IMR-90 (cell line): ENCODE measurements around the gene FJX1. TPM values are rescaled to one million over a fixed set of nuclear protein-coding genes. Genes with fewer than 3 reads are reported as not detected.

Experiments
- ATAC-seq: fragments of 200-7000 bp; cut with Tn5 transposase; 2 replicates; pipeline ENCODE4 v1.9.1; 2020; ENCODE audit warnings: low read depth, mild to moderate bottlenecking, moderate library complexity
- BruUV-seq: library from RNA; stranded (reverse); fragments of 400-500 nt; replicated peaks from 2 replicates; lab custom pipeline; 2021; lab: Mats Ljungman, UMichigan
- CTCF ChIA-PET: fragments of 300-600 bp; formaldehyde crosslinking; extraction: SDS; loops from one replicate; lab custom pipeline; 2021; ENCODE audit warnings: antibody characterized with exemption; lab: Yijun Ruan, JAX
- POLR2A ChIA-PET: fragments of 300-600 bp; sonication (Branson Sonifier 250); formaldehyde crosslinking; loops from one replicate; lab custom pipeline; 2022; ENCODE audit warnings: antibody characterized with exemption; ENCODE audit not compliant: unreplicated experiment; lab: Charles Lee
- DNase-seq: peaks from one replicate; pipeline ENCODE4 v3.0.0; 2013
- H2AFZ ChIP-seq: replicated peaks from 2 replicates; pipeline ENCODE3; 2013; ENCODE audit warnings: low read length, mild to moderate bottlenecking; ENCODE audit not compliant: poor library complexity
- H2AK5ac ChIP-seq: 2 replicates; pipeline ENCODE4 v1.6.1; 2013; ENCODE audit warnings: low read depth, low read length, inconsistent platforms
- H2AK9ac ChIP-seq: replicated peaks from 2 replicates; pipeline ENCODE3; 2013; ENCODE audit warnings: mild to moderate bottlenecking, low read depth, low read length, moderate library complexity; ENCODE audit not compliant: poor library complexity
- H2BK120ac ChIP-seq: 2 replicates; pipeline ENCODE4 v1.6.1; 2013; ENCODE audit warnings: low read depth, low read length, inconsistent platforms
- H2BK15ac ChIP-seq: 3 replicates; pipeline ENCODE4 v1.6.1; 2013; ENCODE audit warnings: low read depth, low read length, inconsistent platforms
- H2BK20ac ChIP-seq: 2 replicates; pipeline ENCODE4 v1.6.1; 2013; ENCODE audit warnings: low read depth, mild to moderate bottlenecking, inconsistent platforms, low read length, moderate library complexity
- H2BK5ac ChIP-seq: 2 replicates; pipeline ENCODE4 v1.6.1; 2013; ENCODE audit warnings: mild to moderate bottlenecking, low read depth, low read length, inconsistent platforms; ENCODE audit not compliant: poor library complexity, severe bottlenecking
- H3K14ac ChIP-seq: replicated peaks from 2 replicates; pipeline ENCODE4 v1.6.1; 2013; ENCODE audit warnings: low read depth, low read length, inconsistent platforms
- H3K18ac ChIP-seq: 2 replicates; pipeline ENCODE4 v1.6.1; 2013; ENCODE audit warnings: low read depth, low read length, control low read depth
- H3K23ac ChIP-seq: 2 replicates; pipeline ENCODE4 v1.6.1; 2013; ENCODE audit warnings: low read depth, low read length, inconsistent platforms
- H3K27ac ChIP-seq: 2 replicates; pipeline ENCODE4 v1.5.1; 2013; ENCODE audit warnings: mild to moderate bottlenecking, control low read depth, low read length; ENCODE audit not compliant: insufficient read depth
- H3K27me3 ChIP-seq: 2 replicates; pipeline ENCODE4 v1.6.1; 2013; ENCODE audit warnings: low read length; ENCODE audit not compliant: control insufficient read depth, insufficient read depth
- H3K36me3 ChIP-seq: 2 replicates; pipeline ENCODE4 v1.6.1; 2013; ENCODE audit warnings: low read length, mixed read lengths; ENCODE audit not compliant: control insufficient read depth, insufficient read depth
- H3K4ac ChIP-seq: 2 replicates; pipeline ENCODE4 v1.6.1; 2013; ENCODE audit warnings: low read depth, low read length, inconsistent platforms
- H3K4me1 ChIP-seq: 2 replicates; pipeline ENCODE4 v1.6.1; 2013; ENCODE audit warnings: low read length, mixed read lengths; ENCODE audit not compliant: control insufficient read depth, insufficient read depth
- H3K4me2 ChIP-seq: 2 replicates; pipeline ENCODE4 v1.6.1; 2013; ENCODE audit warnings: low read depth, mild to moderate bottlenecking, control low read depth, low read length, moderate library complexity
- H3K4me3 ChIP-seq: 2 replicates; pipeline ENCODE4 v1.5.1; 2013; ENCODE audit warnings: low read depth, mild to moderate bottlenecking, control low read depth, low read length, moderate library complexity; ENCODE audit not compliant: insufficient read depth
- H3K56ac ChIP-seq: 2 replicates; pipeline ENCODE4 v1.6.1; 2013; ENCODE audit warnings: low read length, inconsistent platforms; ENCODE audit not compliant: insufficient read depth; ENCODE audit errors: extremely low read depth
- H3K79me1 ChIP-seq, 2 experiments: 2 replicates each; pipeline ENCODE4 v1.6.1; 2013; ENCODE audit warnings: low read length in 2 of 2, inconsistent platforms in 1 of 2, low read depth in 1 of 2
- H3K9ac ChIP-seq: 2 replicates; pipeline ENCODE4 v1.6.1; 2013; ENCODE audit warnings: low read depth, low read length, control low read depth
- H3K9me1 ChIP-seq: 2 replicates; pipeline ENCODE4 v1.6.1; 2013; ENCODE audit warnings: low read length, inconsistent platforms; ENCODE audit not compliant: insufficient read depth
- H3K9me3 ChIP-seq: 2 replicates; pipeline ENCODE4 v1.6.1; 2013; ENCODE audit warnings: low read length; ENCODE audit not compliant: control insufficient read depth, insufficient read depth
- H4K20me1 ChIP-seq: 2 replicates; pipeline ENCODE4 v1.6.1; 2013; ENCODE audit warnings: low read length, inconsistent platforms; ENCODE audit not compliant: insufficient read depth
- H4K5ac ChIP-seq: 2 replicates; pipeline ENCODE4 v1.6.1; 2013; ENCODE audit warnings: mild to moderate bottlenecking, low read depth, low read length, control low read depth
- H4K8ac ChIP-seq, 2 experiments: 2 replicates each; pipeline ENCODE4 v1.6.1; 2013; ENCODE audit warnings: low read depth in 2 of 2, low read length in 2 of 2, control low read depth in 1 of 2, inconsistent platforms in 1 of 2
- H4K91ac ChIP-seq: 2 replicates; pipeline ENCODE4 v1.6.1; 2013; ENCODE audit warnings: low read depth, low read length, inconsistent platforms; ENCODE audit not compliant: insufficient read depth
- BHLHE40 ChIP-seq: fragments of 150-350 bp; IDR thresholded peaks from 2 replicates; pipeline ENCODE4 v1.6.1; 2016; ENCODE audit warnings: mild to moderate bottlenecking, low read depth, low read length
- CEBPB ChIP-seq: IDR thresholded peaks from 2 replicates; pipeline ENCODE4 v1.6.1; 2012; ENCODE audit warnings: low read depth, low read length, improper control_type of control experiment
- CHD1 ChIP-seq: IDR thresholded peaks from 2 replicates; pipeline ENCODE4 v1.6.1; 2012; ENCODE audit warnings: low read depth, low read length, improper control_type of control experiment
- FOS ChIP-seq: fragments of 150-350 bp; IDR thresholded peaks from 2 replicates; pipeline ENCODE4 v1.6.1; 2016; ENCODE audit warnings: low read depth, low read length
- MAFK ChIP-seq: IDR thresholded peaks from 2 replicates; pipeline ENCODE4 v1.6.1; 2012; ENCODE audit warnings: low read depth, low read length, improper control_type of control experiment
- MAZ ChIP-seq: IDR thresholded peaks from 2 replicates; pipeline ENCODE4 v1.6.1; 2012; ENCODE audit warnings: low read depth, mild to moderate bottlenecking, low read length, improper control_type of control experiment, moderate library complexity, borderline replicate concordance
- MXI1 ChIP-seq: IDR thresholded peaks from 2 replicates; pipeline ENCODE4 v1.6.1; 2012; ENCODE audit warnings: low read depth, mild to moderate bottlenecking, low read length, moderate library complexity, borderline replicate concordance
- NFE2L2 ChIP-seq: fragments of 150-350 bp; IDR thresholded peaks from 2 replicates; pipeline ENCODE4 v1.6.1; 2016; ENCODE audit warnings: low read depth, mild to moderate bottlenecking, low read length
- POLR2A ChIP-seq: IDR thresholded peaks from 2 replicates; pipeline ENCODE4 v1.6.1; 2012; ENCODE audit warnings: mild to moderate bottlenecking, low read depth, low read length
- RAD21 ChIP-seq: IDR thresholded peaks from 2 replicates; pipeline ENCODE4 v1.6.1; 2012; ENCODE audit warnings: low read length, improper control_type of control experiment
- RCOR1 ChIP-seq: IDR thresholded peaks from 2 replicates; pipeline ENCODE4 v1.6.1; 2012; ENCODE audit warnings: mild to moderate bottlenecking, low read length, improper control_type of control experiment; ENCODE audit not compliant: insufficient replicate concordance
- RFX5 ChIP-seq: IDR thresholded peaks from 2 replicates; pipeline ENCODE4 v1.8.0; 2012; ENCODE audit warnings: low read depth, mild to moderate bottlenecking, low read length, moderate library complexity
- SMC3 ChIP-seq: fragments of 150-350 bp; IDR thresholded peaks from 2 replicates; pipeline ENCODE4 v1.6.1; 2016; ENCODE audit warnings: low read depth, mild to moderate bottlenecking, antibody characterized with exemption, low read length, moderate library complexity
- WGBS, 2 experiments: methylation state at CpG; one replicate each; pipeline versions ENCODE4 v1.1.5 to v1.1.7; 2013; ENCODE audit warnings: missing lambda C conversion rate in 2 of 2; ENCODE audit not compliant: insufficient read length in 1 of 2; ENCODE audit errors: extremely low coverage in 2 of 2; 5-methylcytosine and 5-hydroxymethylcytosine counted together
- dilution Hi-C: fragments of 300-500 bp; cut with HindIII; formaldehyde crosslinking; loops from one replicate; pipeline ENCODE4 v1.14.3; 2018; ENCODE audit warnings: low sequenced_read_pairs; ENCODE audit not compliant: unreplicated experiment
- in situ Hi-C: fragments of 300-500 bp; cut with MboI; formaldehyde crosslinking; loops from 3 replicates; pipeline ENCODE4 v1.14.3; 2019; ENCODE audit warnings: low sequenced_read_pairs, inconsistent platforms, mixed read lengths
- intact Hi-C: fragments of 100-400 bp; cut with micrococcal nuclease; formaldehyde crosslinking; loops from 2 replicates; pipeline ENCODE4 v1.10.0; 2022
- polyA plus RNA-seq, 3 experiments: library from polyadenylated mRNA; depleted of rRNA; stranded (reverse); fragments of >200 nt; gene quantifications; 2 replicates each; pipeline ENCODE4 v1.2.3, GENCODE V29; 2012; ENCODE audit warnings: low replicate concordance in 1 of 3
- total RNA-seq: library from RNA; depleted of rRNA; stranded (reverse); fragments of >200 nt; gene quantifications from 2 replicates; pipeline ENCODE4 v1.2.3, GENCODE V29; 2012
- TF ChIP-seq, protein P1 (sequence below): conservative IDR thresholded peaks from 2 replicates; pipeline ENCODE4 v1.5.1; 2012; ENCODE audit warnings: mild to moderate bottlenecking, low read depth, low read length, improper control_type of control experiment
- TF ChIP-seq, protein P2 (sequence below): fragments of 150-350 bp; IDR thresholded peaks from 2 replicates; pipeline ENCODE4 v1.6.1; 2016; ENCODE audit warnings: low read depth, mild to moderate bottlenecking, low read length, moderate library complexity, borderline replicate concordance
- TF ChIP-seq, protein P3 (sequence below): fragments of 150-350 bp; IDR thresholded peaks from 2 replicates; pipeline ENCODE4 v1.6.1; 2017; ENCODE audit warnings: mild to moderate bottlenecking, antibody characterized with exemption, low read length, low read depth

FJX1 gene
- total and polyA plus RNA-seq, 2 of the 4 experiments (the other 2 are of a cell fraction), result 8.4 to 11.2 TPM

DNA sequence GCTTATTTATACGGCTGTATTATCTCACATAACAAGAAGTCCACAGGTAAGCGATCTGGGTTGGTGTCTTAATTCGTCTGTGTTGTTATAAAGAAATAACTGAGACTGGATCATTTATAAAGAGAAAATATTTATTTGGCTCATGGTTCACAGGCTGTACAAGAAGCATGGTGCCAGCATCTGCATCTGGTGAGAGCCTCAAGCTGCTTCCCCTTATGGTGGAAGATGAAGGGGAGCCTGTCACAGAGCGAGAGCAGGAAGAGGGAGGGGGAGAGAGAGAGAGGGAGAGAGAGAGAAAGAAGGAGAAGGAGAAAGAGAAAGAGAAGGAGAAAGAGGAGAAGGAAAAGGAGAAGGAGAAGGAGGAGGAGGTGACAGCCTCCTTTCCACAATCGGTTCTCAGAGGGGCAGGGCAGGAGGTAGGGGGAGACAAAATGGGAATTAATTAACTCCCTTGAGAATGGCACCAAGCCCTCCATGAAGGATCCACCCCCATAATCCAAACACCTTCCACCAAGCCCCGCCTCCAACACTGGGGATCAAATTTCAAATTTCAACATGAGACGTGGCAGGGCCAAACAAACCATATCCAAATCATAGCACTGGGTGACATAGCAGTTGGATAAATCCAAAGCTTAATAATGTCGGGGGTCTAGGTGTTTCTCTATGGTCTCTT, 29.3 kb downstream of the FJX1 start:
- TF ChIP-seq BHLHE40 (no peak), MAFK (no peak), MAZ (no peak), RAD21 (no peak), FOS (no peak), CHD1 (no peak), MXI1 (no peak), CEBPB (no peak), RCOR1 (no peak), POLR2A (no peak), RFX5 (no peak), NFE2L2 (no peak), SMC3 (no peak)
- TF ChIP-seq, protein P1, sequence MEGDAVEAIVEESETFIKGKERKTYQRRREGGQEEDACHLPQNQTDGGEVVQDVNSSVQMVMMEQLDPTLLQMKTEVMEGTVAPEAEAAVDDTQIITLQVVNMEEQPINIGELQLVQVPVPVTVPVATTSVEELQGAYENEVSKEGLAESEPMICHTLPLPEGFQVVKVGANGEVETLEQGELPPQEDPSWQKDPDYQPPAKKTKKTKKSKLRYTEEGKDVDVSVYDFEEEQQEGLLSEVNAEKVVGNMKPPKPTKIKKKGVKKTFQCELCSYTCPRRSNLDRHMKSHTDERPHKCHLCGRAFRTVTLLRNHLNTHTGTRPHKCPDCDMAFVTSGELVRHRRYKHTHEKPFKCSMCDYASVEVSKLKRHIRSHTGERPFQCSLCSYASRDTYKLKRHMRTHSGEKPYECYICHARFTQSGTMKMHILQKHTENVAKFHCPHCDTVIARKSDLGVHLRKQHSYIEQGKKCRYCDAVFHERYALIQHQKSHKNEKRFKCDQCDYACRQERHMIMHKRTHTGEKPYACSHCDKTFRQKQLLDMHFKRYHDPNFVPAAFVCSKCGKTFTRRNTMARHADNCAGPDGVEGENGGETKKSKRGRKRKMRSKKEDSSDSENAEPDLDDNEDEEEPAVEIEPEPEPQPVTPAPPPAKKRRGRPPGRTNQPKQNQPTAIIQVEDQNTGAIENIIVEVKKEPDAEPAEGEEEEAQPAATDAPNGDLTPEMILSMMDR, result no peak
- TF ChIP-seq, protein P2, sequence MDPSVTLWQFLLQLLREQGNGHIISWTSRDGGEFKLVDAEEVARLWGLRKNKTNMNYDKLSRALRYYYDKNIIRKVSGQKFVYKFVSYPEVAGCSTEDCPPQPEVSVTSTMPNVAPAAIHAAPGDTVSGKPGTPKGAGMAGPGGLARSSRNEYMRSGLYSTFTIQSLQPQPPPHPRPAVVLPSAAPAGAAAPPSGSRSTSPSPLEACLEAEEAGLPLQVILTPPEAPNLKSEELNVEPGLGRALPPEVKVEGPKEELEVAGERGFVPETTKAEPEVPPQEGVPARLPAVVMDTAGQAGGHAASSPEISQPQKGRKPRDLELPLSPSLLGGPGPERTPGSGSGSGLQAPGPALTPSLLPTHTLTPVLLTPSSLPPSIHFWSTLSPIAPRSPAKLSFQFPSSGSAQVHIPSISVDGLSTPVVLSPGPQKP, result no peak
- TF ChIP-seq, protein P3, sequence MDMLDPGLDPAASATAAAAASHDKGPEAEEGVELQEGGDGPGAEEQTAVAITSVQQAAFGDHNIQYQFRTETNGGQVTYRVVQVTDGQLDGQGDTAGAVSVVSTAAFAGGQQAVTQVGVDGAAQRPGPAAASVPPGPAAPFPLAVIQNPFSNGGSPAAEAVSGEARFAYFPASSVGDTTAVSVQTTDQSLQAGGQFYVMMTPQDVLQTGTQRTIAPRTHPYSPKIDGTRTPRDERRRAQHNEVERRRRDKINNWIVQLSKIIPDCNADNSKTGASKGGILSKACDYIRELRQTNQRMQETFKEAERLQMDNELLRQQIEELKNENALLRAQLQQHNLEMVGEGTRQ, result no peak
- Histone ChIP-seq H2AFZ (no peak overlapping the region), H3K9me1 (0 out of 2 replicates have a peak, but pooled peaks cover 4% of the 10 kb centered on the region), H3K18ac (no peak overlapping the region), H2AK5ac (no peak overlapping the region), H3K4me1 (peaks cover 2% of the 10 kb centered on the region; the same call in 1 of the 2 replicates), H2BK5ac (no peak overlapping the region), H4K20me1 (no peaks in the 10 kb centered on the region), H3K4me2 (no peak overlapping the region), H3K23ac (no peak overlapping the region), H3K56ac (no peak overlapping the region), H2BK15ac (no peak overlapping the region), H3K27me3 (no peaks in the 10 kb centered on the region), H3K36me3 (no peaks in the 10 kb centered on the region), H2BK120ac (no peak overlapping the region), H3K4me3 (no peak overlapping the region), H3K27ac (no peak overlapping the region), H4K91ac (no peak overlapping the region), H2BK20ac (no peak overlapping the region), H2AK9ac (no peak overlapping the region), H3K14ac (no peak overlapping the region), H3K9ac (no peak overlapping the region), H3K4ac (no peak overlapping the region), H4K5ac (no peak overlapping the region), H4K8ac (no peak overlapping the region), H3K79me1 (no peaks in the 10 kb centered on the region), H3K9me3 (no peaks in the 10 kb centered on the region)
- DNase-seq, result no peak
- POLR2A ChIA-PET, result no interaction called here
- no CpG with 5 or more reads among the region's 8 CpGs for WGBS, 2 experiments
- CTCF ChIA-PET, result interaction anchor here (0.6 kb wide), 1 partner anchor 641 kb away, joined by 3 read pairs; no protein-coding TSS in a partner anchor
- intact Hi-C loops, result no loop called here
- dilution Hi-C loops, result no loop called here
- no TSS peak for BruUV-seq
- ATAC-seq, result no peak
- in situ Hi-C loops, result no loop called here
